Muscle of leg (tissue), 11 donors: ENCODE data around the gene CA10. TPM values are rescaled to one million over a fixed set of nuclear protein-coding genes. Genes with fewer than 3 reads are reported as not detected.

ENCODE experiments used
- DNase-seq: peaks from one replicate; pipeline ENCODE4 v3.0.0; 2013
- H3K27ac ChIP-seq: one replicate; pipeline ENCODE4 v1.5.1; 2013; ENCODE audit warnings: mild to moderate bottlenecking, low read length, control low read depth
- H3K27me3 ChIP-seq: one replicate; pipeline ENCODE4 v1.6.1; 2013; ENCODE audit warnings: low read length; ENCODE audit not compliant: control insufficient read depth, insufficient read depth
- H3K36me3 ChIP-seq: one replicate; pipeline ENCODE4 v1.6.1; 2013; ENCODE audit warnings: low read length; ENCODE audit not compliant: control insufficient read depth, insufficient read depth
- H3K4me1 ChIP-seq: one replicate; pipeline ENCODE4 v1.6.1; 2013; ENCODE audit warnings: low read length; ENCODE audit not compliant: control insufficient read depth, insufficient read depth
- H3K4me3 ChIP-seq: one replicate; pipeline ENCODE4 v1.5.1; 2013; ENCODE audit warnings: low read length, control low read depth
- H3K9me3 ChIP-seq: replicated peaks from 2 replicates; pipeline ENCODE4 v1.6.1; 2013; ENCODE audit warnings: low read depth, low read length; ENCODE audit not compliant: control insufficient read depth
- WGBS: methylation state at CpG from one replicate; pipeline ENCODE4 v1.1.5; 2013; ENCODE audit warnings: missing lambda C conversion rate; ENCODE audit not compliant: insufficient coverage; 5-methylcytosine and 5-hydroxymethylcytosine counted together
- polyA plus RNA-seq, 8 donors: library from polyadenylated mRNA; unstranded; fragments of 120-200 nt; gene quantifications; one replicate each; pipeline versions ENCODE4 v1.2.1 to v1.2.3, GENCODE V29; 2013; ENCODE audit warnings: inconsistent platforms in 1 of 8, low replicate concordance in 1 of 8; ENCODE audit not compliant: insufficient read length in 8 of 8, insufficient read depth in 1 of 8
- total RNA-seq: library from RNA; stranded (reverse); fragments of 120-200 nt; gene quantifications from one replicate; pipeline ENCODE4 v1.2.4, GENCODE V29; 2013

Gene CA10
- total and polyA plus RNA-seq, 9 donors: 1.4 to 6.9 (median 3.3) TPM

DNA sequence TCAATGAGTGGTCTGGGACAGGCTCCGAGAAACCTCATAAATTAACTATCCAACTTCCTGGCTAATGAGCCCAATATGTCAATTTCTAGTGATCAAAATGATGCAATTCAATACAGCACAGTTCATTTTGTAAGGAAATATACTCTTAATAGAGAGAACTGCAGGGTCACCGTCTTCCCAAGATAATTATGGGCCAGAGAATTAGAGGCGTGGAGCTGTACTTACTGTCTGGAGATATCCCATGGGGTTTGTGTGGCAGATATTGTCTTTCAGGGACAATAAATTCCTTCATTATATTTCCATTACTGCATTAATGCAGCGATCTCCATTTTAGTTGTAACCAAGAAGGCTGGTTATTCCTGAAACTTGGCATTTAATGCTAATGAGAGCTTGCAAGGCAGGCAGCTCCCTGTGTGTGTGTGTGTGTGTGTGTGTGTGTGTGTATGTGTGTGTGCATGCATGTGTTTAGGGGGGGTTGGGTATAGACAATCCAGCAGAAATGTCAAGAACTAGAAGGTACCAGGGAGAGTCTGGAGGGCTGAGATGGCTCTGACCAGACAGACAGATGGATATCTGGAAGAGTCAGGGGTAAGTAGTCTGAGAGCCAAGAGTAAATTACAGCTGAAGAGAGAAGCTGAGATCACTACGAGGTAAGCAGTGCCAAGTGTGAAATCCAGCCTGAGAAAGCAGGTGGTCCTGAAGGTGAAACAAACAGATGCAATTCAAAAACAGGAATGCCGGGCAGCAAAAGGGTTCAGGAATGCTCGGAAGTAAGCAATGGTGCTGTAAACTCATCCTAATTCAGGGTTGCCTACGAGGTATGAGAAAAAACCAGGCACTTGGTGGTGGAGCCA is 393.0 kb downstream of the CA10 start:
- no peak overlapping the region for H3K27ac ChIP-seq
- 51% methylated on average over 4 of the region's 8 CpGs for WGBS
- no peaks in the 10 kb centered on the region for H3K27me3 ChIP-seq
- no peak overlapping the region for H3K4me3 ChIP-seq
- no peak for DNase-seq
- no peaks in the 10 kb centered on the region for H3K9me3 ChIP-seq
- no peaks in the 10 kb centered on the region for H3K4me1 ChIP-seq
- no peaks in the 10 kb centered on the region for H3K36me3 ChIP-seq

DNA sequence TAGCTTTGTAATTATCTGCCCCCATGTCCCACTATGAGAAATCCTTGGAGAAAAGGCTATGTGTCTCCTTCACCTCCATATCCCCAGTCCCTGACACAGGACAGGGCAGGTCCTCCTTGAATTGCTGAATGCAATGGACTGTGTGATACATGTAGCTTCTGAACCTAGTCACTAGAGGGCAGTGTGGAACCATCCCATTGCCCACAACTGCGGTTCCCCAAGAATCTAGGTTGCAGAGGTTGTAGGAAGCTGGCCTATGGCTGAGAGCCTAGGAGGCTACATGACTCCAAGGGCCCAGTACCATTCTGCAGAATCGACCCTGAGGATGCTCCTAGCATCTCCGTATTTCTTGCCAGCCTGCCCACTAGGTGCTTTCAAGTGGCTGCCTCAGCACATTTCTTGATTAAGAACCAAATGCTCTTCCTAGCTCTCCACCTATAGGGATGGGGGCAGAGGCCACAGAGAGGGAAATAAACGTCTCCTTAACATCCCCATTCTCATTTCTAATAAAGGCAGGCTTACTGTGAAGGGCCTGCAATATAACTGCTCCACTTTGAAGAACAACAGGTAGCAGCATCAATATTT is 394.0 kb downstream of the CA10 start:
- Histone ChIP-seq H3K9me3 (no peaks in the 10 kb centered on the region), H3K4me1 (no peaks in the 10 kb centered on the region), H3K36me3 (no peaks in the 10 kb centered on the region), H3K4me3 (no peak overlapping the region), H3K27me3 (no peaks in the 10 kb centered on the region), H3K27ac (no peak overlapping the region)
- 7% methylated on average over 3 of the region's 4 CpGs for WGBS
- DNase-seq: peak; percentile 75

DNA sequence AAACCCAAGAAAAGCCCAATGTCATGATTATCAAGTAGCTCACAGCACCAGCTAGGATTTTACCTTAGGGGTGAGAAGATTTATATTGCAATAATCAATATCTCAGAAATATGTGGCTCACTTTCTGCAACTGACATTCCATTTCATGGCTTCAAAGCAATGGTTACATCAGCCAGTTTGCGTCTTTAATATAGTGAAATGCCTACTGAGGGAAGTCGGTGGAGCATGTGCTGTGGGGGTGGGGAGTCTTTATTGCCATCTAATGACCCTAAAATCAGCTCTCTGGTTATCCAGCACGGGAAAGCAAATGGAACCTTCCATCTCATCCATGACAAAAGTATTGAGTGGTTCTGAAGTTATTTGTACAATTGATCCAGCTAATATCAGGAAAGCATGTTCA is 395.5 kb downstream of the CA10 start:
- no CpG with 5 or more reads among the region's 3 CpGs for WGBS
- H3K4me1 ChIP-seq: no peaks in the 10 kb centered on the region
- no peaks in the 10 kb centered on the region for H3K27me3 ChIP-seq
- H3K36me3 ChIP-seq: no peaks in the 10 kb centered on the region
- no peak for DNase-seq
- H3K27ac ChIP-seq: no peak overlapping the region
- H3K4me3 ChIP-seq: no peak overlapping the region
- H3K9me3 ChIP-seq: no peaks in the 10 kb centered on the region

DNA sequence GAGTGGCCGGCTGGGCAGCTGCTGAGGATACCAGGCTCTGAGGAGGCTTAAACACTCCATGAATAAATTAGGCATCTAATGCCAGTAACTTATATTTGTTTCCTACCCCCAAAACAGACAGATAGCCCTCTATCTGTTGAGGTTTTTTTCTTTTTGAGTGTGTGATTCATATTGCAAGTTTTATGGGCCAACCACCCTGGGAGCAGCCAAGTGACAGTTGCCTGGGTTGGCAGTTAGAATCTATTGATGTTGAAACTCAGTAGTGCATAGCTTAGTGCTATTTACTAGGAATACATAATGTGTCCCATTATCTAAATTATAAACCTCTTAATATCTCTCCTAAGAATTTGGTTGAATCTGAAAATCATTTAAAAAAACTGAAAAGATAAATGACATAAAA is 397.4 kb downstream of the CA10 start:
- H3K27me3 ChIP-seq: no peaks in the 10 kb centered on the region
- H3K27ac ChIP-seq: no peak overlapping the region
- no peak overlapping the region for H3K4me3 ChIP-seq
- no CpG with 5 or more reads among the region's 1 CpG for WGBS
- H3K36me3 ChIP-seq: no peaks in the 10 kb centered on the region
- H3K4me1 ChIP-seq: no peaks in the 10 kb centered on the region
- H3K9me3 ChIP-seq: no peaks in the 10 kb centered on the region
- no peak for DNase-seq

DNA sequence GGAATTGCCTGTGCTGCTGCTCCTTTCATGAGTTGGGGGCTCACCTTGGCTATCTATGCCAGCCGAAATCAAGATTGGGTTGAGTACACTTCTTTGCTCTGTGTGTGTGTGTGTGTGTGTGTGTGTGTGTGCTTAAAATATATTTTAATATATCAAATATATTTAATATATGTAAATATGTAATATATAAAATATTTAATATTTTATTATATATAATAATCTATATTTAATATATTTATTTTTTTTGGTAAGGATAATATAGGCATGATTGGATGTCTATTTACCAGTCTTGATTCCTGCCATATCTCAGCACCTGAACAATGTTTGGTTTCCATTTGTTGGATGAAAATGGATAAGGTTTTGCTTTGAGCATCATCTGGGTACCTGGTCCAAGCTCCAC is 399.3 kb downstream of the CA10 start:
- no peaks in the 10 kb centered on the region for H3K36me3 ChIP-seq
- H3K27ac ChIP-seq: no peak overlapping the region
- H3K4me3 ChIP-seq: no peak overlapping the region
- no peaks in the 10 kb centered on the region for H3K27me3 ChIP-seq
- H3K4me1 ChIP-seq: no peaks in the 10 kb centered on the region
- no peaks in the 10 kb centered on the region for H3K9me3 ChIP-seq
- WGBS: no CpG with 5 or more reads among the region's 1 CpG
- DNase-seq: no peak

DNA sequence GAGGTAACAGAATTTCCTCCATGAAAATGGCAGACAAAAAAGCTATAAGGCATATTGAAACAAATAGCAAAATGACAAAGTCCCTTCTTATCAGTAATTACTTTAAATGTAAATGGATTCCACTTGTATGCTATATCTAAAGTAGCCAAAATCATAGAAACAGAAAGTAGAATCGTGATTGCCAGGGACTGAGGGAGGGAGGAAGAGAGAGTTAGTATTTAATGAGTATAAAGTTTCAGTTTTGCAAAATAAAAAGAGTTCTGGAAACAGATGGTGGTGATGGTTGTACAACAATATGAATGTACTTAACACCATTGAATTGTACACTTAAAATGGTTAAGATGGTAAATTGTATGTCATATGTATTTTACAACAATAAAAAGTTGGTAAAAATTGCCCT is 407.4 kb downstream of the CA10 start:
- H3K27me3 ChIP-seq: peaks cover 2% of the 10 kb centered on the region
- no peaks in the 10 kb centered on the region for H3K4me1 ChIP-seq
- whole genome bisulfite sequencing: no CpG with 5 or more reads among the region's 1 CpG
- no peaks in the 10 kb centered on the region for H3K36me3 ChIP-seq
- H3K27ac ChIP-seq: no peak overlapping the region
- H3K4me3 ChIP-seq: no peak overlapping the region
- no peaks in the 10 kb centered on the region for H3K9me3 ChIP-seq
- DNase-seq: no peak

DNA sequence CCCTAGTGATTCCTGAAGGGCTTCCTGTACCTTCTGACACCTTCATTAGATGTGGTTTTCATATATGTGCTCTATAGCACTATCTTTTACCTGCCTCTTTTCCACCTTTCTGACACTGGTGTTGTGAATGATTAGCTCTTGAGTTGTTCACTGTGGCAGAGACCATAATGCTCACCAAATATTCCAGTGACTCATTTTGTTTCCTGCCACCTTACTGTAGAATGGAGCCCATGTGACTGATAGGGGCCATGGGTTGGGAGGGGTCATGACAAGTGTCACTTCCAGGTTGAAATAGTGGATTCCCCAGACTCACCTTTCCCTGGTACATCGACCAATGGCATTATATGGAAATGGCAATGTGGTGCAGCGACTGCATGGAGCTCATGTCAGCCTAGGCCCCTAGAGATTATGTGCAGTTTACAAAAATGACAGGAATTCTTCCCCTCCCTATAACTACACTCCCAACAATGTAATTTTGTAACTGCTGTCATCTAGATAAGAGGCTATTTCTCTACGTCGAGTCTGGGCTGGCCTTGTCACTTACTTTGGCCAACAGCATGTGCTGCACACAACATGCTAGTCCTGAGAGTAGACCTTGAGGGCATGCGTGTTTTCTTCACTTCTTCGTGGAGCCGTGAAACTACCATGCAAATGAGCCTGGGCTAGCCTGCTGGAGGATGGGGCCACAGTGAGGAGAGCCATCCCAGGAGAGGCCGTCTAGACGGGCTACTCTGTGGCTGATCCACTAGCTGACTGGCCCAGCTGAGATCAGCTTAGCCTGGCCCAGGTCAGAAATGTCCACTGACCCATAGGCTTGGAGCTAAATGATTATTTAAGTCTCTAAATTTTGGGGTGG is 409.5 kb downstream of the CA10 start:
- no peak for DNase-seq
- Histone ChIP-seq H3K27ac (no peak overlapping the region), H3K27me3 (peaks cover 2% of the 10 kb centered on the region), H3K36me3 (no peaks in the 10 kb centered on the region), H3K4me1 (no peaks in the 10 kb centered on the region), H3K9me3 (no peaks in the 10 kb centered on the region), H3K4me3 (no peak overlapping the region)
- 80% methylated on average over 6 of the region's 9 CpGs for WGBS

DNA sequence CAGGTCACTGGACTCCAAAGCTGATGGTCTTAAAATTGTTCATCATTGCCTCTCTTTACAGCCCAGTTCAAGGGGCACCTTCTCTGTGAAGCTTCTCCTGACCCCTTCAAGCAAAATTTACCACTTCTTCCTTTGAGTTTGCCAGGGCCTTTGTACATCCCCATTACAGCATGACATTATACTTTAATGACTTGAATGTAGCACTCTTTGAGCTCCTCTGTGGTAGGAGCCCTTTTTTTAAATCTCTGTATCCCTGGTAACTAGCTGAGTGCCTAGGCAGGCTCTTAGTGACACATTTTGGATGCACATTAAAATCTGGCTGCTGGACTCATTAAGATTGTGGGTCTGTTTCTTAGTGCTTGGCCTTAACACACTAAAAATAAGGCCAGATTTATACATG is 412.1 kb downstream of the CA10 start:
- Histone ChIP-seq H3K4me1 (no peaks in the 10 kb centered on the region), H3K4me3 (no peak overlapping the region), H3K27me3 (peaks cover 4% of the 10 kb centered on the region), H3K9me3 (no peaks in the 10 kb centered on the region), H3K36me3 (no peaks in the 10 kb centered on the region), H3K27ac (no peak overlapping the region)
- peak; percentile 7 for DNase-seq

DNA sequence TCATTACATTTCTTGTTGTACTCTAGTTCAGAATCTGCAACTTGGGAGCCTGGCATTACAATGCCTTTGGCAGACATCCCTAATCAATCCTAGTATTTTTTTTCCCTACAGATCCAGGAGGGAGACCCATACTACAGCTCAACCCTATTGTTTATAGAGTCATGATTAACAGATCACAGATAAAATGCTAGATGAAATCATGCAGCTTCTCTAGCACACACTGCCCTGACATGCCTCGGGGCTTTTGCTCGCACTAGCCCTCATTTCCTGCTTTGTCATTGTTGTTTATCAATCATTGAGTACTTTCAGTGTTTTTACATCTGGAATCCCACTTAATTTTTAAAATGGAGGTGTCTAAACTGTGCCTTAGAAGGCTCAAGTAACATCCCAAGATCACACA is 412.5 kb downstream of the CA10 start:
- Histone ChIP-seq H3K27ac (no peak overlapping the region), H3K27me3 (peaks cover 4% of the 10 kb centered on the region), H3K4me3 (no peak overlapping the region), H3K4me1 (no peaks in the 10 kb centered on the region), H3K9me3 (no peaks in the 10 kb centered on the region), H3K36me3 (no peaks in the 10 kb centered on the region)
- no CpG with 5 or more reads among the region's 2 CpGs for WGBS
- DNase-seq: no peak

DNA sequence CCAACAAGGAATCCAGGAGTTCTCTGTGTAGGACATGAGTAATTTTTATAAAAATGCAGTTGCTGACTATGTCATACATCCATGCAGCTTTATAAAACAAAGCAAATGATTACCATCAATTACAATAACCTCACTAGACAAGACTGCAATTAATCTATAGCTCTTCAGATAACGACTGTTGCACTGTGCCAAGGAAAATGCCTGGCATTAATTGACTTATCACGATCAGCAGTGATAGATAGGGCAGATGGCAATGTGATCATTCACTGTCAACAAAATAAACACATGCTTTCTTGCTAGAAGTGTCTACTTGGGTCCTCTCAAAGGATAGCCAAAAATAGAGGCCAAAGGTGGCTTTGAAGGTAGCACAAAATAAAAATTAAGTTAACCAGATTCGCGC is 415.0 kb downstream of the CA10 start:
- Histone ChIP-seq H3K4me1 (no peaks in the 10 kb centered on the region), H3K9me3 (no peaks in the 10 kb centered on the region), H3K27ac (no peak overlapping the region), H3K27me3 (peaks cover 2% of the 10 kb centered on the region), H3K4me3 (no peak overlapping the region), H3K36me3 (no peaks in the 10 kb centered on the region)
- no peak for DNase-seq
- WGBS: no CpG with 5 or more reads among the region's 4 CpGs
